Esophagus squamous epithelium (tissue), 4 donors: ENCODE results near the gene SENP3.

ENCODE experiments used
- POLR2A ChIP-seq, 4 donors: fragments of 450-650 bp; IDR thresholded peaks; one replicate each; pipeline ENCODE4 v1.6.1; 2017; ENCODE audit warnings: antibody characterized with exemption in 4 of 4, mild to moderate bottlenecking in 4 of 4, moderate library complexity in 3 of 4
- TF ChIP-seq, protein P1 (sequence below), 6 experiments: fragments of 450-650 bp in 4 of 6; fragments of 200-600 bp in 2 of 6; sonication (generic) in 2 of 6; IDR thresholded peaks; one replicate each; pipeline ENCODE4 v1.5.1; 2016 to 2019; ENCODE audit warnings: antibody characterized with exemption in 6 of 6, mild to moderate bottlenecking in 4 of 6, moderate library complexity in 4 of 6

DNA sequence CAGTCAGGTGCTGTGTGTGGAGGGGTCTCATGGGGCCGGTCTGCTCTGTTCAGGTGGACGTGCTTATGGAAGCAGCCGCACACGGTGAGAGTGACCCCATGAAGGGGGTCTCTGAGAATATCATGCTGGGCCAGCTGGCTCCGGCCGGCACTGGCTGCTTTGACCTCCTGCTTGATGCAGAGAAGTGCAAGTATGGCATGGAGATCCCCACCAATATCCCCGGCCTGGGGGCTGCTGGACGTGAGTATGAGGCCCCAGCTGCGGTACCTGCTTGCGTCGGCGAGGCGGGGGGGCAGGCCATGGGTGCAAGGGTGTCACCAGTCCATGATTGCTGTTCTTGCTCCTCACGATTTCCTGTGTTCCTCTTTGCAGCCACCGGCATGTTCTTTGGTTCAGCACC, 49.6 kb upstream of the SENP3 start:
- TF ChIP-seq, protein P1, sequence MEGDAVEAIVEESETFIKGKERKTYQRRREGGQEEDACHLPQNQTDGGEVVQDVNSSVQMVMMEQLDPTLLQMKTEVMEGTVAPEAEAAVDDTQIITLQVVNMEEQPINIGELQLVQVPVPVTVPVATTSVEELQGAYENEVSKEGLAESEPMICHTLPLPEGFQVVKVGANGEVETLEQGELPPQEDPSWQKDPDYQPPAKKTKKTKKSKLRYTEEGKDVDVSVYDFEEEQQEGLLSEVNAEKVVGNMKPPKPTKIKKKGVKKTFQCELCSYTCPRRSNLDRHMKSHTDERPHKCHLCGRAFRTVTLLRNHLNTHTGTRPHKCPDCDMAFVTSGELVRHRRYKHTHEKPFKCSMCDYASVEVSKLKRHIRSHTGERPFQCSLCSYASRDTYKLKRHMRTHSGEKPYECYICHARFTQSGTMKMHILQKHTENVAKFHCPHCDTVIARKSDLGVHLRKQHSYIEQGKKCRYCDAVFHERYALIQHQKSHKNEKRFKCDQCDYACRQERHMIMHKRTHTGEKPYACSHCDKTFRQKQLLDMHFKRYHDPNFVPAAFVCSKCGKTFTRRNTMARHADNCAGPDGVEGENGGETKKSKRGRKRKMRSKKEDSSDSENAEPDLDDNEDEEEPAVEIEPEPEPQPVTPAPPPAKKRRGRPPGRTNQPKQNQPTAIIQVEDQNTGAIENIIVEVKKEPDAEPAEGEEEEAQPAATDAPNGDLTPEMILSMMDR (IDR thresholded peaks at IDR 0.05): no peak
- no peak for TF ChIP-seq POLR2A (IDR thresholded peaks at IDR 0.05)
